ENCODE data around the gene OPRPN. TPM values are rescaled to one million over a fixed set of nuclear protein-coding genes. Genes with fewer than 3 reads are reported as not detected.

The OPRPN gene
- total and polyA plus RNA-seq, 4 donors = 0.42 TPM; not detected in 3

GRCh38 chr4:70371987-70372386 is 25.8 kb upstream of the OPRPN start:
- WGBS = 83% methylated on average over 4 of the region's 4 CpGs
- Histone ChIP-seq H3K36me3 (ENCODE audit: control insufficient read depth in 4 of 4, insufficient read depth in 3 of 4, low read depth in 1 of 4, low read length in 3 of 4) (no peaks in the 10 kb centered on the region), H3K4me1 (ENCODE audit: control insufficient read depth in 4 of 4, insufficient read depth in 4 of 4, low read length in 3 of 4) (no peaks in the 10 kb centered on the region), H3K4me3 (ENCODE audit: low read depth in 1 of 3, low read length in 3 of 3) (no peak overlapping the region), H3K27ac (ENCODE audit: low read depth in 1 of 2, low read length in 2 of 2) (no peak overlapping the region), H3K9ac (ENCODE audit: low read depth in 1 of 2, low read length in 2 of 2) (no peak overlapping the region), H3K9me3 (ENCODE audit: control insufficient read depth in 4 of 4, low read length in 3 of 4) (no peaks in the 10 kb centered on the region), H3K27me3 (ENCODE audit: control insufficient read depth in 4 of 4, insufficient read depth in 4 of 4, low read length in 3 of 4) (no peaks in the 10 kb centered on the region)
- TF ChIP-seq NR2F2 (IDR thresholded peaks at IDR 0.05) = no peak
- no peak for TF ChIP-seq GABPA (IDR thresholded peaks at IDR 0.05 in 1 of 2, conservative IDR thresholded peaks at IDR 0.05 in 1 of 2)
- TF ChIP-seq, protein P1, sequence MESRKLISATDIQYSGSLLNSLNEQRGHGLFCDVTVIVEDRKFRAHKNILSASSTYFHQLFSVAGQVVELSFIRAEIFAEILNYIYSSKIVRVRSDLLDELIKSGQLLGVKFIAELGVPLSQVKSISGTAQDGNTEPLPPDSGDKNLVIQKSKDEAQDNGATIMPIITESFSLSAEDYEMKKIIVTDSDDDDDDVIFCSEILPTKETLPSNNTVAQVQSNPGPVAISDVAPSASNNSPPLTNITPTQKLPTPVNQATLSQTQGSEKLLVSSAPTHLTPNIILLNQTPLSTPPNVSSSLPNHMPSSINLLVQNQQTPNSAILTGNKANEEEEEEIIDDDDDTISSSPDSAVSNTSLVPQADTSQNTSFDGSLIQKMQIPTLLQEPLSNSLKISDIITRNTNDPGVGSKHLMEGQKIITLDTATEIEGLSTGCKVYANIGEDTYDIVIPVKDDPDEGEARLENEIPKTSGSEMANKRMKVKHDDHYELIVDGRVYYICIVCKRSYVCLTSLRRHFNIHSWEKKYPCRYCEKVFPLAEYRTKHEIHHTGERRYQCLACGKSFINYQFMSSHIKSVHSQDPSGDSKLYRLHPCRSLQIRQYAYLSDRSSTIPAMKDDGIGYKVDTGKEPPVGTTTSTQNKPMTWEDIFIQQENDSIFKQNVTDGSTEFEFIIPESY (IDR thresholded peaks at IDR 0.05) = no peak
- no peak for TF ChIP-seq RXRA (IDR thresholded peaks at IDR 0.05)
- TF ChIP-seq JUND (IDR thresholded peaks at IDR 0.05) = no peak
- TF ChIP-seq EGR1 (IDR thresholded peaks at IDR 0.05; ENCODE audit: low read depth in 2 of 2) = no peak
- no peak for TF ChIP-seq SP1 (IDR thresholded peaks at IDR 0.05)
- TF ChIP-seq FOXA2 (IDR thresholded peaks at IDR 0.05) = no peak
- no peak for TF ChIP-seq HNF4G (IDR thresholded peaks at IDR 0.05)
- no peak for DNase-seq (ENCODE audit: low spot score)

DNA sequence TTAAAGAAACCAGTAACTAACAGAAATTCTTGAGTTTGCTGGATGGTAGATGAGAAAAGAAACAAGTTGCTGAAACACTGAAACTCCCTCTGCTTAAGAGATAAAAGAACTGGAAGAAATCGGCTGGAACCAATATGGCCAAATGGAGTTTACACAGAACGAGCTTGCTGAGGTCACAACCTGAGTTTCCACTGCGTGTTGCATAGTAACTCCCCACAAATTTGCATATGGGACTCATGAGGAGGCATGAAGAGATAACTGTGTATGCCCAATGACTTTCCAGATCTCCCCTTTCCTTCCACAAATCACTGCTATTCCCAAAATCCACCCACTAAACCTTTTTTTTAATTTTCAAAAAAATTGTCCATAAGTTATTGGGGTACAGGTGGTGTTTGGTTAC is 25.0 kb upstream of the OPRPN start:
- TF ChIP-seq NR2F2 (IDR thresholded peaks at IDR 0.05) = no peak
- H3K36me3 ChIP-seq (ENCODE audit: control insufficient read depth in 4 of 4, insufficient read depth in 3 of 4, low read depth in 1 of 4, low read length in 3 of 4) = no peaks in the 10 kb centered on the region
- H3K4me1 ChIP-seq (ENCODE audit: control insufficient read depth in 4 of 4, insufficient read depth in 4 of 4, low read length in 3 of 4) = no peaks in the 10 kb centered on the region
- no peak overlapping the region for H3K4me3 ChIP-seq (ENCODE audit: low read depth in 1 of 3, low read length in 3 of 3)
- H3K9me3 ChIP-seq (ENCODE audit: control insufficient read depth in 4 of 4, low read length in 3 of 4) = no peaks in the 10 kb centered on the region
- no peak overlapping the region for H3K27ac ChIP-seq (ENCODE audit: low read depth in 1 of 2, low read length in 2 of 2)
- no peaks in the 10 kb centered on the region for H3K27me3 ChIP-seq (ENCODE audit: control insufficient read depth in 4 of 4, insufficient read depth in 4 of 4, low read length in 3 of 4)
- no peak overlapping the region for H3K9ac ChIP-seq (ENCODE audit: low read depth in 1 of 2, low read length in 2 of 2)
- WGBS = 68% methylated on average over 3 of the region's 3 CpGs
- no peak for DNase-seq (ENCODE audit: low spot score)

DNA sequence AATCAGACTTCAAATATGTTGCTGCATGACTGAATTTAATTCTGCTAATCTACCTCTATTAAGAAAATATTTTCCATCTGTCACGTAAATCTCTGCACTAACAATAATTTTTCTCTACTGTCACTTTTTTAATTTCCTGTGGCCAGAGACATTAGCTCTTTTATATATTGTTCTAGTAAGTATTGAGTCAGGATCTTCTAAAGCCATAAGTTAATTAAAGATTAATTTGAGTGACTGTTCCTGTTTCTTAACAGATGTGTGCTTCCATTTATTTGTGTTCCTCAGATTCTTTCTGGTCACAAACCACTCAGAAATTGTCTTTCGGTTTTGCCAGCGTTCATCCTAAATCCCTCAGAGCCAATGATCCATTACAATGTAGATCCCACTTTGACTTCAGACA is 17.2 kb upstream of the OPRPN start:
- WGBS = 90% methylated on average over 3 of the region's 3 CpGs
- no peak for DNase-seq (ENCODE audit: low spot score)

More for the DNA sequence above, 17.2 kb upstream of the OPRPN start:
- H3K27ac ChIP-seq (ENCODE audit: low read depth in 1 of 2, low read length in 2 of 2) = no peak overlapping the region
- no peak for TF ChIP-seq GABPA (IDR thresholded peaks at IDR 0.05 in 1 of 2, conservative IDR thresholded peaks at IDR 0.05 in 1 of 2)
- no peak for TF ChIP-seq HNF4A (conservative IDR thresholded peaks at IDR 0.05)
- no peak for TF ChIP-seq FOXA1 (IDR thresholded peaks at IDR 0.05)
- TF ChIP-seq, protein P2, sequence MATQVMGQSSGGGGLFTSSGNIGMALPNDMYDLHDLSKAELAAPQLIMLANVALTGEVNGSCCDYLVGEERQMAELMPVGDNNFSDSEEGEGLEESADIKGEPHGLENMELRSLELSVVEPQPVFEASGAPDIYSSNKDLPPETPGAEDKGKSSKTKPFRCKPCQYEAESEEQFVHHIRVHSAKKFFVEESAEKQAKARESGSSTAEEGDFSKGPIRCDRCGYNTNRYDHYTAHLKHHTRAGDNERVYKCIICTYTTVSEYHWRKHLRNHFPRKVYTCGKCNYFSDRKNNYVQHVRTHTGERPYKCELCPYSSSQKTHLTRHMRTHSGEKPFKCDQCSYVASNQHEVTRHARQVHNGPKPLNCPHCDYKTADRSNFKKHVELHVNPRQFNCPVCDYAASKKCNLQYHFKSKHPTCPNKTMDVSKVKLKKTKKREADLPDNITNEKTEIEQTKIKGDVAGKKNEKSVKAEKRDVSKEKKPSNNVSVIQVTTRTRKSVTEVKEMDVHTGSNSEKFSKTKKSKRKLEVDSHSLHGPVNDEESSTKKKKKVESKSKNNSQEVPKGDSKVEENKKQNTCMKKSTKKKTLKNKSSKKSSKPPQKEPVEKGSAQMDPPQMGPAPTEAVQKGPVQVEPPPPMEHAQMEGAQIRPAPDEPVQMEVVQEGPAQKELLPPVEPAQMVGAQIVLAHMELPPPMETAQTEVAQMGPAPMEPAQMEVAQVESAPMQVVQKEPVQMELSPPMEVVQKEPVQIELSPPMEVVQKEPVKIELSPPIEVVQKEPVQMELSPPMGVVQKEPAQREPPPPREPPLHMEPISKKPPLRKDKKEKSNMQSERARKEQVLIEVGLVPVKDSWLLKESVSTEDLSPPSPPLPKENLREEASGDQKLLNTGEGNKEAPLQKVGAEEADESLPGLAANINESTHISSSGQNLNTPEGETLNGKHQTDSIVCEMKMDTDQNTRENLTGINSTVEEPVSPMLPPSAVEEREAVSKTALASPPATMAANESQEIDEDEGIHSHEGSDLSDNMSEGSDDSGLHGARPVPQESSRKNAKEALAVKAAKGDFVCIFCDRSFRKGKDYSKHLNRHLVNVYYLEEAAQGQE (IDR thresholded peaks at IDR 0.05) = no peak
- no peak for TF ChIP-seq CTCF (IDR thresholded peaks at IDR 0.05; ENCODE audit: low read depth, low read length, missing input control)
- TF ChIP-seq HNF4G (IDR thresholded peaks at IDR 0.05) = no peak
- no peak for TF ChIP-seq SP1 (IDR thresholded peaks at IDR 0.05)
- no peak for TF ChIP-seq ATF3 (IDR thresholded peaks at IDR 0.05)
- TF ChIP-seq JUND (IDR thresholded peaks at IDR 0.05) = no peak
- TF ChIP-seq FOXA2 (IDR thresholded peaks at IDR 0.05) = no peak
- no peak for TF ChIP-seq EGR1 (IDR thresholded peaks at IDR 0.05; ENCODE audit: low read depth in 2 of 2)
- no peak for TF ChIP-seq YY1 (IDR thresholded peaks at IDR 0.05)
- TF ChIP-seq, protein P1 (IDR thresholded peaks at IDR 0.05) = no peak
- TF ChIP-seq NR2F2 (IDR thresholded peaks at IDR 0.05) = no peak
- TF ChIP-seq MAX (IDR thresholded peaks at IDR 0.05) = no peak
- no peaks in the 10 kb centered on the region for H3K36me3 ChIP-seq (ENCODE audit: control insufficient read depth in 4 of 4, insufficient read depth in 3 of 4, low read depth in 1 of 4, low read length in 3 of 4)
- H3K4me3 ChIP-seq (ENCODE audit: low read depth in 1 of 3, low read length in 3 of 3) = no peak overlapping the region
- no peak overlapping the region for H3K9ac ChIP-seq (ENCODE audit: low read depth in 1 of 2, low read length in 2 of 2)
- no peaks in the 10 kb centered on the region for H3K27me3 ChIP-seq (ENCODE audit: control insufficient read depth in 4 of 4, insufficient read depth in 4 of 4, low read length in 3 of 4)
- no peaks in the 10 kb centered on the region for H3K9me3 ChIP-seq (ENCODE audit: control insufficient read depth in 4 of 4, low read length in 3 of 4)
- no peaks in the 10 kb centered on the region for H3K4me1 ChIP-seq (ENCODE audit: control insufficient read depth in 4 of 4, insufficient read depth in 4 of 4, low read length in 3 of 4)
